ENCODE data around the gene RAD21L1. TPM values are rescaled to one million over a fixed set of nuclear protein-coding genes. Genes with fewer than 3 reads are reported as not detected.

RAD21L1 gene
- total RNA-seq, 1 donor from 2014 or later, result 0.26 TPM

DNA sequence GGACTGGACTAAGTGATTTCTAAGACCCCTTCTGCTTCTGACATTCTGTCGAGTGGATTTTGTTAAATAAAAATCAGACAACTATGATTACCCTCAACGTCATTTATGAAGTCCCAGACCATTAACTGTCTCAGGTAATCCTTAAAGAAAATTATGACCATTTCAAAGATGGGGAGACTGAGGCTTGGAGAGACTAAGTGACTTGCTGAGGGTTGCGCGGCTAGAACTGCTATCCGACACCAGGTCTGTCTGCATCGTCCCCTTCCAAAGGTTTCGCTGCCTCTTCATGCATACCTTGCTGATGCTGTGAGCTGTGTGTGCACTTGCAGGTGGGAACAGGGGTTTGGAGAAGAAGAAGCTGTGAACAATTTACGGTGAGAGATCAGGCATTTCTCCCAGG, 43.4 kb downstream of the RAD21L1 start:
- no peak for DNase-seq (ENCODE audit: low read depth, low spot score)

GRCh38 chr20:1269850-1270249, 44.0 kb downstream of the RAD21L1 start:
- no peak for DNase-seq (ENCODE audit: low read depth, low spot score)

GRCh38 chr20:1272368-1273100, 46.7 kb downstream of the RAD21L1 start:
- DNase-seq (ENCODE audit: low read depth, low spot score), result no peak

GRCh38 chr20:1273366-1273765, 47.5 kb downstream of the RAD21L1 start:
- no peak for DNase-seq (ENCODE audit: low read depth, low spot score)

GRCh38 chr20:1274485-1275311, 48.9 kb downstream of the RAD21L1 start:
- DNase-seq (ENCODE audit: low read depth, low spot score), result no peak

DNA sequence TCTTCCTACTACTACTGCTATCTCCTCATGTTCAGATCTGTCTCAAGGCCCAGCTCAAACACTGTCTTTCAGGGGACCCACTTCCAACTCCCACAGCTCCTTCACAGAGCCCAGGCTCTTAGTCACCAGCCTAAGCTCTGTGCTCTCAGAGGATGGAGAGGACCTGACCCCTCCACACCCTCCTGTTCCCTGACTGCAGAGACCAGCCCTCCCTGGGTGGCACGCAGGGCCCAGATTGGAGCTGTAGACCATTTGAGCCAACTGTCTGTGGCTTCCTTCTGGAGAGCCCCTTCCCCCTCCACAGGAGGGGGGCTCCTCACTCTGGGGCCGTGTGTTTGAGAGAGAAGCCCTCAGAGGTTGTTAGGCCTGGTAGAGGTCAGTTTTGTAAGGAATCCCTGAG, 50.1 kb downstream of the RAD21L1 start:
- no peak for DNase-seq (ENCODE audit: low read depth, low spot score)

GRCh38 chr20:1277529-1278322, 51.9 kb downstream of the RAD21L1 start:
- DNase-seq (ENCODE audit: low read depth, low spot score), result no peak

GRCh38 chr20:1278993-1279392, 53.1 kb downstream of the RAD21L1 start:
- DNase-seq (ENCODE audit: low read depth, low spot score), result no peak

DNA sequence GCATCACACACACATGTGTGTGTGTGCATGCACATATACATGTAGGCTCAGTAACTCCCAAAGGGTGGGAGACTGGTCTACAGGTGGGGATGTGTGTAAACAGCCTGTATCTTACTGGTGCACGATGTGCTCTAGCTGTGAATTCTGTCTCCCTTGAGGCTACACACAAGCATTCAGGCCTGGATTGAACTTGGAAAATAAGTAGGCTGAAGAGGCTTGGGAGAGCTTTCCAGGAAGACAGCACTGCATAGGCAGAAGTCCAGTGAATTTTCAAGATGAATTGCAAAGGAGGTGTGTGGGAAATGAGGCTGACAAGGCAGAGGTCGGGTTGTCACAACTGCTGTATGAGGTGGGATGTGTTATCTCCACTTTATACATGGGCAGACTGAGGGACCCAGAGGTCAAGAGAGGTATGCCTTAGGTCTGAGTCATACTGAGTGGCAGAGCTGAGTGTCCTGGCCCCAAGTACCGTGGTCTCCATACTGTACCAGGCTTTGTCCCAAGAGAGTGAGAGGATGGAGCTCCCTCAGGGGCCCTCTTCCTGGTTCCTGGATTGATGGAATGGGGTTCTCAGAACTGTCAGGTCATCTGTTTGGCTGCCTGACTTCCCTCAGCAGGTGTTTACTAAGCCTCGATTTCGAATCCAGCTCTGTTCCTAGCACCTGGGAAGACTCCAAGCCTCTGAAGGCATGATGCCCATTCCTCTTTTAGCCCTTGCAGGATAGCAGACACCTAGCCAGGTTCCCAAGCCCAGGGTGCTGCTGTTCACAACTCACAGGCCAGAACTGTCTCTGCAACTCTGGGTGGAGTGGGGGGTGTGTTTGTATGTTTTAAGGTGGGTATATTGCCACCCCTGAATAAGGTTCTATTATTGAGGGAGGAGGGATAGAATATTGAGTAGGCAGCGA, 54.6 kb downstream of the RAD21L1 start:
- DNase-seq (ENCODE audit: low read depth, low spot score), result no peak

- no peak for DNase-seq (ENCODE audit: low read depth, low spot score)
These were observed 55.6 kb downstream of the RAD21L1 start for GRCh38 chr20:1281279-1282057.

GRCh38 chr20:1282966-1283365, 57.1 kb downstream of the RAD21L1 start:
- DNase-seq (ENCODE audit: low read depth, low spot score), result no peak

GRCh38 chr20:1283522-1284510, 58.0 kb downstream of the RAD21L1 start:
- DNase-seq (ENCODE audit: low read depth, low spot score), result no peak

- DNase-seq (ENCODE audit: low read depth, low spot score), result no peak
These were observed 60.6 kb downstream of the RAD21L1 start for GRCh38 chr20:1286267-1287024.

GRCh38 chr20:1287306-1287705, 61.5 kb downstream of the RAD21L1 start:
- DNase-seq (ENCODE audit: low read depth, low spot score), result no peak

GRCh38 chr20:1287787-1288569, 62.1 kb downstream of the RAD21L1 start:
- DNase-seq (ENCODE audit: low read depth, low spot score), result no peak

- no peak for DNase-seq (ENCODE audit: low read depth, low spot score)
These were observed 65.4 kb downstream of the RAD21L1 start for GRCh38 chr20:1291191-1291741.

DNA sequence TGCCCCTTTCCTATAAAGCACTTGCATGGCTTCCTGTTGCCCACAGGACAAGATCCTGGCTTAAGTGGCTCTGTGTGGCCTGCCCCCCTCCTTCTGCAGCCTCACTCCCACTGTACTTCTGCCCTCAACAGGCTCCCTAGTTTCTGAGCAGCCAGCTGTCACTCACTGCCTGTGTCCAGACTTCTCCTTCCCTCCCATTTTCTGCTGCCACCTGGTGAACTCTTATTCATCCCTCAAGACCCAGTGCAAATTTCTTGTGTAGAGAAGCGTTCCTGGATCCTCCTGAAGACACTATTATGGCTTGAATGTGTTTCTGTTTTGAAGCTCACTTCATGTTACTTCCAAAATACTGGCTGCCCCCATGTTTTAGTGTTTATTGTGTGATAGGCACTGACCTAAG, 66.8 kb downstream of the RAD21L1 start:
- DNase-seq (ENCODE audit: low read depth, low spot score), result no peak
